ENCODE results near the gene CSF1. TPM values are rescaled to one million over a fixed set of nuclear protein-coding genes. Genes with fewer than 3 reads are reported as not detected.

Gene CSF1
- polyA plus RNA-seq, 2 of the 4 experiments (the other 2 are of a cell fraction) = 35.1 to 36.3 TPM

- FAIRE-seq = no peak
- 79% methylated on average over 2 of the region's 2 CpGs for WGBS (ENCODE audit: missing lambda C conversion rate)
These were observed 44.6 kb upstream of the CSF1 start for GRCh38 chr1:109866071-109866470.

GRCh38 chr1:109873278-109874175 is 37.1 kb upstream of the CSF1 start:
- Histone ChIP-seq H3K27ac (peak overlapping the region; percentile 67 to 87), H3K9me3 (no peaks in the 10 kb centered on the region), H3K4me3 (no peak overlapping the region), H3K4me1 (peaks cover 54% of the 10 kb centered on the region), H3K4me2 (peak overlapping the region; percentile 55)
- FAIRE-seq (no peak), DNase-seq (ENCODE audit: low read depth in 1 of 2, low spot score in 1 of 2) (peak in 1 of 2 experiments; percentile 16), ATAC-seq (no peak)
- whole genome bisulfite sequencing (ENCODE audit: missing lambda C conversion rate) = 53% methylated on average over 3 of the region's 3 CpGs
- TF ChIP-seq CEBPB (IDR thresholded peaks at IDR 0.05) (peak; percentile 84 to 90), JUN (IDR thresholded peaks at IDR 0.05) (peak in 1 of 2 experiments; percentile 50; a peak in 1 of 5 replicates), SMC3 (IDR thresholded peaks at IDR 0.05) (peak; percentile 26; the same call in 1 of the 3 replicates), CBX8 (IDR thresholded peaks at IDR 0.05) (no peak), FOSB (CRISPR knock-in tag; IDR thresholded peaks at IDR 0.05) (no peak), EP300 (IDR thresholded peaks at IDR 0.05) (peak in 1 of 2 experiments; percentile 54; a peak in 1 of 5 replicates), HEYL (CRISPR knock-in tag; IDR thresholded peaks at IDR 0.05) (no peak)
- ChIA-PET CTCF (interaction anchor here (0.9 to 1.8 kb wide), 3 partner anchors 19 to 110 kb away, joined by 3 to 7 read pairs (median 5); no protein-coding TSS in a partner anchor), POLR2A (no interaction called here)

More at GRCh38 chr1:109866071-109866470, 44.6 kb upstream of the CSF1 start:
- TF ChIP-seq POLR2AphosphoS2 (conservative IDR thresholded peaks at IDR 0.05; ENCODE audit: low read length) (no peak), HOXB13 (CRISPR knock-in tag; IDR thresholded peaks at IDR 0.05; ENCODE audit: low read depth) (no peak), HES2 (IDR thresholded peaks at IDR 0.05) (no peak), USF2 (IDR thresholded peaks at IDR 0.05) (no peak), MAX (IDR thresholded peaks at IDR 0.05) (no peak), ZFP36 (IDR thresholded peaks at IDR 0.05; ENCODE audit: borderline replicate concordance, partially characterized antibody) (no peak)
- no peaks in the 10 kb centered on the region; the same call in 2 of the 3 replicates for H3K9me3 ChIP-seq
- ATAC-seq (no peak), DNase-seq (ENCODE audit: low read depth in 1 of 2, low spot score in 1 of 2) (no peak)
- ChIA-PET CTCF (interaction anchor here (0.9 to 5.3 kb wide), 2 partner anchors 37 to 118 kb away, joined by 3 to 27 read pairs; partner anchors contain the start of gene AHCYL1), POLR2A (no interaction called here)
- no peak overlapping the region for H3K27ac ChIP-seq
- no peak overlapping the region for H3K4me3 ChIP-seq
- H3K4me2 ChIP-seq = no peak overlapping the region
- no peaks in the 10 kb centered on the region for H3K4me1 ChIP-seq

GRCh38 chr1:109874445-109874844 is 36.2 kb upstream of the CSF1 start:
- no peak overlapping the region for H3K4me2 ChIP-seq
- H3K4me3 ChIP-seq = no peak overlapping the region
- WGBS (ENCODE audit: missing lambda C conversion rate) = 81% methylated on average over 2 of the region's 2 CpGs
- no peaks in the 10 kb centered on the region for H3K9me3 ChIP-seq
- FAIRE-seq = no peak
- H3K27ac ChIP-seq = peak overlapping the region; percentile 2 to 87; a peak in 4 of 6 replicates
- ATAC-seq = no peak
- POLR2A ChIA-PET = no interaction called here
- H3K4me1 ChIP-seq = peaks cover 62% of the 10 kb centered on the region
- DNase-seq (ENCODE audit: low read depth in 1 of 2, low spot score in 1 of 2) = no peak
- TF ChIP-seq E2F6 (IDR thresholded peaks at IDR 0.05; ENCODE audit: borderline replicate concordance, low read depth) = no peak
- no peak for TF ChIP-seq POLR2A (IDR thresholded peaks at IDR 0.05; ENCODE audit: low read length)
- TF ChIP-seq NPAS2 (CRISPR knock-in tag; IDR thresholded peaks at IDR 0.05; ENCODE audit: borderline replicate concordance) = no peak
- no peak for TF ChIP-seq ELK1 (IDR thresholded peaks at IDR 0.05; ENCODE audit: low read depth, low read length)
- no peak for TF ChIP-seq MAX (IDR thresholded peaks at IDR 0.05)
- TF ChIP-seq HOXB13 (CRISPR knock-in tag; IDR thresholded peaks at IDR 0.05; ENCODE audit: low read depth) = no peak
- CTCF ChIA-PET = interaction anchor here (0.6 to 1.8 kb wide), 4 partner anchors 12 to 110 kb away, joined by 3 to 7 read pairs (median 4); partner anchors contain the start of gene AHCYL1

Data from A549 (cell line).